H9 (cell line): ENCODE results near the gene MRM2. TPM values are rescaled to one million over a fixed set of nuclear protein-coding genes. Genes with fewer than 3 reads are reported as not detected.

Experiments used
- DNase-seq: peaks from one replicate; pipeline ENCODE4 v3.0.0-alpha.2; 2017
- H2AFZ ChIP-seq: one replicate; pipeline ENCODE4 v1.6.1; 2013; ENCODE audit warnings: mild to moderate bottlenecking, low read length, control low read depth, moderate library complexity
- H2AK5ac ChIP-seq: 2 replicates; pipeline ENCODE4 v1.6.1; 2013; ENCODE audit warnings: low read length, control low read depth, mixed read lengths; ENCODE audit not compliant: insufficient read length
- H2BK120ac ChIP-seq: one replicate; pipeline ENCODE4 v1.6.1; 2013; ENCODE audit warnings: low read depth, mild to moderate bottlenecking, low read length, control low read depth, inconsistent platforms; ENCODE audit not compliant: poor library complexity, severe bottlenecking
- H2BK12ac ChIP-seq: 2 replicates; pipeline ENCODE4 v1.6.1; 2013; ENCODE audit warnings: low read length, control low read depth, mixed read lengths, low read depth; ENCODE audit not compliant: insufficient read length
- H2BK15ac ChIP-seq: 2 replicates; pipeline ENCODE4 v1.6.1; 2013; ENCODE audit warnings: low read depth, low read length, control low read depth
- H2BK20ac ChIP-seq: one replicate; pipeline ENCODE4 v1.6.1; 2013; ENCODE audit warnings: low read depth, mild to moderate bottlenecking, low read length, control low read depth, inconsistent platforms; ENCODE audit not compliant: poor library complexity, severe bottlenecking
- H2BK5ac ChIP-seq: 2 replicates; pipeline ENCODE4 v1.6.1; 2013; ENCODE audit warnings: low read length, control low read depth, mixed read lengths; ENCODE audit not compliant: insufficient read length
- H3K14ac ChIP-seq: 2 replicates; pipeline ENCODE4 v1.6.1; 2013; ENCODE audit warnings: low read length, control low read depth; ENCODE audit not compliant: insufficient read depth
- H3K18ac ChIP-seq: 2 replicates; pipeline ENCODE4 v1.6.1; 2013; ENCODE audit warnings: low read depth, mild to moderate bottlenecking, mixed read lengths, low read length, control low read depth; ENCODE audit not compliant: insufficient read length
- H3K23ac ChIP-seq: 2 replicates; pipeline ENCODE4 v1.6.1; 2013; ENCODE audit warnings: low read length, control low read depth, mixed read lengths, low read depth; ENCODE audit not compliant: insufficient read length
- H3K23me2 ChIP-seq: 2 replicates; pipeline ENCODE4 v1.6.1; 2013; ENCODE audit warnings: low read depth, mild to moderate bottlenecking, mixed read lengths, low read length, control low read depth; ENCODE audit not compliant: insufficient read length, poor library complexity, severe bottlenecking
- H3K27ac ChIP-seq: 2 replicates; pipeline ENCODE4 v1.5.1; 2013; ENCODE audit warnings: low read length, control low read depth, mixed read lengths, low read depth; ENCODE audit not compliant: insufficient read length
- H3K27me3 ChIP-seq: 2 replicates; pipeline ENCODE4 v1.6.1; 2013; ENCODE audit warnings: low read length, control low read depth, inconsistent platforms; ENCODE audit not compliant: insufficient read depth
- H3K4ac ChIP-seq: 2 replicates; pipeline ENCODE4 v1.6.1; 2013; ENCODE audit warnings: low read depth, mild to moderate bottlenecking, control low read depth, inconsistent platforms, low read length, moderate library complexity
- H3K4me1 ChIP-seq: 2 replicates; pipeline ENCODE4 v1.6.1; 2013; ENCODE audit warnings: low read length, control low read depth, inconsistent platforms; ENCODE audit not compliant: insufficient read depth
- H3K4me2 ChIP-seq: 2 replicates; pipeline ENCODE4 v1.6.1; 2013; ENCODE audit warnings: low read length, control low read depth, mixed read lengths; ENCODE audit not compliant: insufficient read length, insufficient read depth
- H3K56ac ChIP-seq: 2 replicates; pipeline ENCODE4 v1.6.1; 2013; ENCODE audit warnings: low read depth, mild to moderate bottlenecking, mixed read lengths, low read length, control low read depth; ENCODE audit not compliant: insufficient read length
- H3K79me1 ChIP-seq: 2 replicates; pipeline ENCODE4 v1.6.1; 2013; ENCODE audit warnings: low read depth, mild to moderate bottlenecking, moderate library complexity, low read length, control low read depth, inconsistent platforms; ENCODE audit not compliant: insufficient read depth, poor library complexity, severe bottlenecking
- H3K79me2 ChIP-seq: 2 replicates; pipeline ENCODE4 v1.6.1; 2013; ENCODE audit warnings: low read length, control low read depth, inconsistent platforms; ENCODE audit not compliant: insufficient read depth
- H3K9ac ChIP-seq: 2 replicates; pipeline ENCODE4 v1.6.1; 2013; ENCODE audit warnings: low read length, control low read depth, mixed read lengths; ENCODE audit not compliant: insufficient read length; ENCODE audit errors: extremely low read depth
- H3K9me3 ChIP-seq: one replicate; pipeline ENCODE4 v1.6.1; 2013; ENCODE audit warnings: low read depth, low read length, inconsistent platforms; ENCODE audit not compliant: control insufficient read depth
- H3T11ph ChIP-seq: one replicate; pipeline ENCODE4 v1.6.1; 2013; ENCODE audit warnings: mild to moderate bottlenecking, low read length, control low read depth, inconsistent platforms
- H4K20me1 ChIP-seq: one replicate; pipeline ENCODE4 v1.6.1; 2013; ENCODE audit not compliant: control insufficient read depth, insufficient read length, insufficient read depth
- H4K5ac ChIP-seq: 2 replicates; pipeline ENCODE4 v1.6.1; 2013; ENCODE audit warnings: low read depth, mild to moderate bottlenecking, mixed read lengths, low read length, control low read depth; ENCODE audit not compliant: insufficient read length
- H4K8ac ChIP-seq: replicated peaks from 2 replicates; pipeline ENCODE4 v1.6.1; 2013; ENCODE audit warnings: low read length, control low read depth, mixed read lengths, low read depth; ENCODE audit not compliant: insufficient read length
- H4K91ac ChIP-seq: 2 replicates; pipeline ENCODE4 v1.6.1; 2013; ENCODE audit warnings: low read depth, mild to moderate bottlenecking, moderate library complexity, mixed read lengths, low read length, control low read depth; ENCODE audit not compliant: insufficient read length
- H3K27ac Mint-ChIP-seq, 3 experiments: 2 replicates in 2 of 3; 3 replicates in 1 of 3; pipeline ENCODE4 v1.8.0; 2020 to 2021; ENCODE audit warnings: mixed read lengths in 3 of 3, mild to moderate bottlenecking in 1 of 3, moderate library complexity in 1 of 3
- H3K27me3 Mint-ChIP-seq: 2 replicates; pipeline ENCODE4 v1.8.0; 2021; ENCODE audit warnings: low read depth, mild to moderate bottlenecking, moderate library complexity, mixed read lengths
- H3K36me3 Mint-ChIP-seq, 3 experiments: 2 replicates in 2 of 3; 3 replicates in 1 of 3; pipeline ENCODE4 v1.8.0; 2020 to 2021; ENCODE audit warnings: low read depth in 3 of 3, mixed read lengths in 3 of 3; ENCODE audit not compliant: insufficient read depth in 1 of 3
- H3K4me1 Mint-ChIP-seq, 2 experiments: 2 replicates each; pipeline ENCODE4 v1.8.0; 2020; ENCODE audit warnings: mixed read lengths in 2 of 2
- H3K4me3 Mint-ChIP-seq, 2 experiments: 2 replicates in 1 of 2; 3 replicates in 1 of 2; pipeline ENCODE4 v1.8.0; 2020 to 2021; ENCODE audit warnings: mild to moderate bottlenecking in 2 of 2, mixed read lengths in 2 of 2, moderate library complexity in 1 of 2
- H3K9me3 Mint-ChIP-seq, 2 experiments: 2 replicates in 1 of 2; 3 replicates in 1 of 2; pipeline ENCODE4 v1.8.0; 2020; ENCODE audit warnings: mild to moderate bottlenecking in 2 of 2, mixed read lengths in 2 of 2, moderate library complexity in 1 of 2
- CTCF ChIP-seq: fragments of 200-600 bp; sonication (generic); conservative IDR thresholded peaks from 3 replicates; pipeline ENCODE4 v1.8.0; 2021; ENCODE audit warnings: antibody characterized with exemption, mild to moderate bottlenecking
- WGBS: extraction: QIAGEN DNeasy Blood & Tissue Kit; methylation state at CpG from one replicate; pipeline ENCODE4 v1.1.7; 2013; ENCODE audit warnings: missing lambda C conversion rate, low lambda C conversion rate, mixed read lengths; ENCODE audit not compliant: insufficient read length; ENCODE audit errors: extremely low coverage; 5-methylcytosine and 5-hydroxymethylcytosine counted together
- total RNA-seq: library from RNA; stranded (reverse); gene quantifications from 2 replicates; pipeline ENCODE4 v1.2.1, GENCODE V29; 2021

Gene MRM2
- total RNA-seq, 1 experiment from 2014 or later = 59.0 TPM

GRCh38 chr7:2237109-2237602 is 4.8 kb downstream of the MRM2 start:
- no peak overlapping the region for H3K4me3 Mint-ChIP-seq
- H3K79me2 ChIP-seq = peaks cover 6% of the 10 kb centered on the region; the same call in 1 of the 2 replicates
- no CpG with 5 or more reads among the region's 12 CpGs for WGBS

More at GRCh38 chr7:2237109-2237602, 4.8 kb downstream of the MRM2 start:
- TF ChIP-seq CTCF = no peak
- Mint-ChIP-seq H3K27ac (peak overlapping the region in 2 of 3 experiments; percentile 87 to 89; a peak in 5 of 7 replicates), H3K27me3 (no peaks in the 10 kb centered on the region), H3K36me3 (peaks cover 20 to 57% (median 54%) of the 10 kb centered on the region in 3 experiments), H3K4me1 (peaks cover 7 to 8% of the 10 kb centered on the region in 2 experiments), H3K9me3 (no peaks in the 10 kb centered on the region)
- Histone ChIP-seq H3K79me1 (no peaks in the 10 kb centered on the region), H3K23ac (no peak overlapping the region), H3K4me1 (no peaks in the 10 kb centered on the region), H3K18ac (no peak overlapping the region), H3K4ac (no peak overlapping the region), H3K27me3 (no peaks in the 10 kb centered on the region), H4K8ac (no peak overlapping the region), H3K9me3 (no peaks in the 10 kb centered on the region), H4K91ac (no peak overlapping the region), H3K9ac (no peak overlapping the region), H2BK12ac (no peak overlapping the region), H3K4me2 (no peak overlapping the region), H3K14ac (no peak overlapping the region), H2AFZ (no peak overlapping the region), H4K20me1 (no peaks in the 10 kb centered on the region), H4K5ac (no peak overlapping the region), H2BK15ac (no peak overlapping the region), H2BK5ac (no peak overlapping the region), H2BK120ac (no peak overlapping the region), H3K23me2 (peaks cover 7% of the 10 kb centered on the region), H2AK5ac (no peak overlapping the region), H2BK20ac (no peak overlapping the region), H3T11ph (no peak overlapping the region), H3K27ac (no peak overlapping the region), H3K56ac (no peak overlapping the region)
- no peak for DNase-seq
